SK-N-SH treated with all-trans-retinoic acid at 6 μM for 48 hours (cell line): Measurements from ENCODE around the gene NOXA1.

Experiments used
- ATAC-seq: fragments of 200-7000 bp; cut with Tn5 transposase; 3 replicates; pipeline ENCODE4 v1.9.1; 2020; ENCODE audit warnings: mild to moderate bottlenecking, moderate library complexity
- ARNTL ChIP-seq: fragments of 450-650 bp; formaldehyde crosslinking; IDR thresholded peaks from 2 replicates; pipeline ENCODE4 v1.5.0; 2020; ENCODE audit warnings: low read depth, mild to moderate bottlenecking, moderate library complexity, borderline replicate concordance
- BACH2 ChIP-seq: fragments of 250-450 bp; sonication (Bioruptor Pico); IDR thresholded peaks from 2 replicates; pipeline ENCODE4 v1.9.0; 2021; ENCODE audit warnings: mild to moderate bottlenecking, borderline replicate concordance
- CSDC2 ChIP-seq: fragments of 250-450 bp; sonication (Bioruptor Pico); IDR thresholded peaks from 2 replicates; pipeline ENCODE4 v1.5.0; 2020; ENCODE audit warnings: mild to moderate bottlenecking, moderate library complexity
- ESRRG ChIP-seq: fragments of 250-450 bp; sonication (Bioruptor Pico); IDR thresholded peaks from 2 replicates; pipeline ENCODE4 v1.6.1; 2021; ENCODE audit warnings: mild to moderate bottlenecking
- GLIS3 ChIP-seq: fragments of 250-450 bp; sonication (Bioruptor Pico); IDR thresholded peaks from 2 replicates; pipeline ENCODE4 v1.5.0; 2020; ENCODE audit warnings: mild to moderate bottlenecking, moderate library complexity
- ISL1 ChIP-seq: fragments of 250-450 bp; sonication (Bioruptor Pico); IDR thresholded peaks from 2 replicates; pipeline ENCODE4 v2.1.2; 2022; ENCODE audit warnings: mild to moderate bottlenecking, moderate library complexity
- OSR1 ChIP-seq: fragments of 250-450 bp; sonication (Bioruptor Pico); IDR thresholded peaks from 2 replicates; pipeline ENCODE4 v1.8.0; 2022; ENCODE audit warnings: moderate library complexity, mild to moderate bottlenecking, inconsistent platforms
- RARB ChIP-seq: fragments of 250-450 bp; sonication (Bioruptor Pico); IDR thresholded peaks from 2 replicates; pipeline ENCODE4 v1.8.0; 2021; ENCODE audit warnings: mild to moderate bottlenecking, moderate library complexity
- TCF4 ChIP-seq: fragments of 250-450 bp; sonication (Bioruptor Pico); IDR thresholded peaks from 2 replicates; pipeline ENCODE4 v1.8.0; 2021; ENCODE audit warnings: mild to moderate bottlenecking, moderate library complexity, borderline replicate concordance
- TOX ChIP-seq: fragments of 250-450 bp; sonication (Bioruptor Pico); IDR thresholded peaks from 2 replicates; pipeline ENCODE4 v1.8.0; 2021; ENCODE audit warnings: mild to moderate bottlenecking, moderate library complexity, borderline replicate concordance
- ZFP30 ChIP-seq: fragments of 450-650 bp; formaldehyde crosslinking; IDR thresholded peaks from 2 replicates; pipeline ENCODE4 v1.5.0; 2022; ENCODE audit warnings: mild to moderate bottlenecking, moderate library complexity
- ZNF565 ChIP-seq: fragments of 450-650 bp; formaldehyde crosslinking; conservative IDR thresholded peaks from 2 replicates; pipeline ENCODE4 v1.5.0; 2020; ENCODE audit warnings: low read depth, mild to moderate bottlenecking, moderate library complexity
- ZNF70 ChIP-seq: fragments of 450-650 bp; formaldehyde crosslinking; IDR thresholded peaks from 2 replicates; pipeline ENCODE4 v1.5.0; 2020; ENCODE audit warnings: mild to moderate bottlenecking, moderate library complexity
- ZNF8 ChIP-seq: fragments of 450-650 bp; formaldehyde crosslinking; IDR thresholded peaks from 2 replicates; pipeline ENCODE4 v1.5.0; 2020; ENCODE audit warnings: mild to moderate bottlenecking, moderate library complexity
- TF ChIP-seq, protein P1 (sequence below): fragments of 250-450 bp; sonication (Bioruptor Pico); IDR thresholded peaks from 2 replicates; pipeline ENCODE4 v1.8.0; 2021; ENCODE audit warnings: low read depth, mild to moderate bottlenecking, moderate library complexity, borderline replicate concordance
- TF ChIP-seq, protein P2 (sequence below): fragments of 250-450 bp; sonication (Bioruptor Pico); IDR thresholded peaks from 2 replicates; pipeline ENCODE4 v1.5.0; 2020; ENCODE audit warnings: mild to moderate bottlenecking, moderate library complexity
- TF ChIP-seq, protein P3 (sequence below): fragments of 250-450 bp; sonication (Bioruptor Pico); IDR thresholded peaks from 2 replicates; pipeline ENCODE4 v1.5.1; 2021; ENCODE audit warnings: mild to moderate bottlenecking, moderate library complexity

NOXA1 gene

DNA sequence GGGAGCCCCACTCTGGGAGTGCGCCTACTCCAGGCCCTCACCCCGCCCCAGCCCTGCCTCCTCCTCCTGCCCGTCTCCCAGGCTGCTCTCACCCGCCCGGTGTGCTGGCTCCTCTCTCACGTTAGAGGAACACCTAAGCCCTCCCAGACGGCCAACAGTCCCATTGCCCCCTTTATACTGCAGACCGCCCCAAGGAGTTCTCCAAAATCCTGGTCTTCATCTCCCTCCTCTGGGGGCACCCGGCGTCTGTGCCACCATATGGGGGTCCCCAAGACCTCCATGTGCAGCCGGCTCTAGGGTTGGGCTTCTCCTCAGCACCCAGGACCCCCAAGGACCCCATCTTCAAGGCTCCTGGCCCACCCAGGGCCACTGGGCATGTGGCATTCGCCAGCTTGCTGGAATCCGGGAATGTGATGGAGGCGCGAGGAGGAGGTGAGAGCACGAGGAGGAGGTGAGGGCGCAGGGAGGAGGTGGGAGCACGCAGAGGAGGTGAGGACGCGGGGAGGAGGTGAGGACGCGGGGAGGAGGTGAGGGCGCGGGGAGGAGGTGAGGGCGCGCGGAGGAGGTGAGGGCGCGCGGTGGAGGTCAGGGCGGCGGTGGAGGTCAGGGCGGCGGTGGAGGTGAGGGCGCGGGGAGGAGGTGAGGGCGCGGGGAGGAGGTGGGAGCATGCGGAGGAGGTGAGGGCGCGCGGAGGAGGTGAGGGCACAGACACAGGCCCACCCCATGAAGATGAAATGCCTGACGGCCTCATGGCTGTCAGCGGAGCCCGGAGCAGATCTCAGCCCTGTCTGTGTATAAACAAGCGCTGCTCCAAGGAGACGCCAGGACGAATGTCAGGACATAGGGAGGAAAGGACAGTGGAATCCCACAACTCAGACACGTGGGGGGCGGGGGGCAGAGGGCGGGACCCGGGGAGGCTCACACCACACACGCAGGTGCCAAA is 41.4 kb upstream of the NOXA1 start:
- no peak for ATAC-seq
- no peak for TF ChIP-seq RARB (CRISPR knock-in tag)
- no peak for TF ChIP-seq ISL1
- no peak for TF ChIP-seq ESRRG (CRISPR knock-in tag)
- no peak for TF ChIP-seq BACH2 (CRISPR knock-in tag)
- no peak for TF ChIP-seq TOX (CRISPR knock-in tag)
- no peak for TF ChIP-seq ZNF565 (CRISPR knock-in tag)
- TF ChIP-seq, protein P1, sequence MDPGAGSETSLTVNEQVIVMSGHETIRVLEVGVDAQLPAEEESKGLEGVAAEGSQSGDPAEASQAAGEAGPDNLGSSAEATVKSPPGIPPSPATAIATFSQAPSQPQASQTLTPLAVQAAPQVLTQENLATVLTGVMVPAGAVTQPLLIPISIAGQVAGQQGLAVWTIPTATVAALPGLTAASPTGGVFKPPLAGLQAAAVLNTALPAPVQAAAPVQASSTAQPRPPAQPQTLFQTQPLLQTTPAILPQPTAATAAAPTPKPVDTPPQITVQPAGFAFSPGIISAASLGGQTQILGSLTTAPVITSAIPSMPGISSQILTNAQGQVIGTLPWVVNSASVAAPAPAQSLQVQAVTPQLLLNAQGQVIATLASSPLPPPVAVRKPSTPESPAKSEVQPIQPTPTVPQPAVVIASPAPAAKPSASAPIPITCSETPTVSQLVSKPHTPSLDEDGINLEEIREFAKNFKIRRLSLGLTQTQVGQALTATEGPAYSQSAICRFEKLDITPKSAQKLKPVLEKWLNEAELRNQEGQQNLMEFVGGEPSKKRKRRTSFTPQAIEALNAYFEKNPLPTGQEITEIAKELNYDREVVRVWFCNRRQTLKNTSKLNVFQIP (CRISPR knock-in tag): no peak

DNA sequence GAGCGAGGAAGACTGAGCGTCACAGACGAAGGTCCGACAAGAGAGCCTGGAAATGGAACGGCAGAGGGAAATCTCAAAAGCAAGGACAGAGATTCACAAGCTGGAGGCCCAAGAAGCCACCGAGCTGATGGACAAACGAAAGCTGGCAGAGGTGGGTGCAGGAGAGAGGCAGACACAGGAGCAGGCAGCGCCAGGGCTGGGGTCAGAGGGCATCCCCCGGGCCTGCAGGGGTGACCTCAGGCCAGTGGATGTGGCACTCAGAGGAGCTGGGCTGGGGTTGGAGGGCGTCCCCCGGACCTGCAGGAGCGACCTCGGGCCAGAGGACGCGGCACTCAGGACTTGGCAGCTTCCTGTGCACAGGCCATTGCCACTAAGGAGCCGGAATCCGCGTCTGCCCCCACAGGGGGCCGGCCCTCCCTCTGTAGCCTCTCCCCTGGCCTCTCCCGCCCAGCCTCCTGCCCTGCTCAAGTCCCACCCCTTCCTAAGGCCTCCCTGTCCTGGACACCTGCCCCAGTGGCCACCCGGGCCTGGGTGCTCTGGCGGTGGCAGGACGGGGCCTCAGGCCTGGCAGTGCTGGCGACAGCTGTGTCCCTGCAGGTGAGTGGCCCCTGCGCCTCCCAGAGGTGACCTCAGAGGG is 40.6 kb upstream of the NOXA1 start:
- peak; percentile 11; the same call in 2 of the 3 replicates for ATAC-seq

DNA sequence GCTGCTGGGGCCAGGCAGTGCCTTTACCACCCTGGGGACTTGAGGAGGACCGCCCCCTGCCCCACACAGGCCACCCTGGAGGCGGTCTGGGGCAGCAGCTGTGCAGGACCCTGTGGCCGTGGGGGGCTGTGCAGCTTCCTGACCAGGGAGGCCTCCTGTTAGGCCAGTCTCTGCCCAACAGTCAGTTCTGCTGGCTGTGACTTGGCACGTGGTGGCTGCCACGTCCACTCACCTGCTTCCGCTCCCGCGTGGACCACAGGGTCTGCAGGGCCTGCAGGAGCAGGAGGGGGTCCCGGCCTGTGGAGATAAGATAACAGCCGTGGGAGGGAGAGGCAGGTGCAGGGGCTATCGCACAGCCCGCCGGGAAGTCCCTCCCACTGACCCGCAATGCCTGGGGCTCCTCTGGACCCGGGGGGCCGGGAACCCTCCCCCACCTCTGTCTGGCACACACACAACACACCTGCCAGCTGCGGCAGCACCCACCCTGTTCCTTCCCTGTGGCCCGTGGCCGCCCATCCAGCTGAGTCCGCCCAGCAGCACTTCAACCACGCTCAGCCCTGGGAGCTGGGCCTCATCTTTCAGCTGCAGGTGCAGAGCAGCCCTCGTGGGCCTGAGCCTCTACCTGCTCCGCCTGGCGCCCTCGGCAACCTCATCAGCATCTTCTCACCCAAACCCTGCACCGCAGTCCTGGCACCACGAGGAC is 40.0 kb upstream of the NOXA1 start:
- TF ChIP-seq TOX (CRISPR knock-in tag) (no peak), TCF4 (CRISPR knock-in tag) (no peak), GLIS3 (CRISPR knock-in tag) (no peak), BACH2 (CRISPR knock-in tag) (no peak), ARNTL (CRISPR knock-in tag) (no peak)
- TF ChIP-seq, protein P2, sequence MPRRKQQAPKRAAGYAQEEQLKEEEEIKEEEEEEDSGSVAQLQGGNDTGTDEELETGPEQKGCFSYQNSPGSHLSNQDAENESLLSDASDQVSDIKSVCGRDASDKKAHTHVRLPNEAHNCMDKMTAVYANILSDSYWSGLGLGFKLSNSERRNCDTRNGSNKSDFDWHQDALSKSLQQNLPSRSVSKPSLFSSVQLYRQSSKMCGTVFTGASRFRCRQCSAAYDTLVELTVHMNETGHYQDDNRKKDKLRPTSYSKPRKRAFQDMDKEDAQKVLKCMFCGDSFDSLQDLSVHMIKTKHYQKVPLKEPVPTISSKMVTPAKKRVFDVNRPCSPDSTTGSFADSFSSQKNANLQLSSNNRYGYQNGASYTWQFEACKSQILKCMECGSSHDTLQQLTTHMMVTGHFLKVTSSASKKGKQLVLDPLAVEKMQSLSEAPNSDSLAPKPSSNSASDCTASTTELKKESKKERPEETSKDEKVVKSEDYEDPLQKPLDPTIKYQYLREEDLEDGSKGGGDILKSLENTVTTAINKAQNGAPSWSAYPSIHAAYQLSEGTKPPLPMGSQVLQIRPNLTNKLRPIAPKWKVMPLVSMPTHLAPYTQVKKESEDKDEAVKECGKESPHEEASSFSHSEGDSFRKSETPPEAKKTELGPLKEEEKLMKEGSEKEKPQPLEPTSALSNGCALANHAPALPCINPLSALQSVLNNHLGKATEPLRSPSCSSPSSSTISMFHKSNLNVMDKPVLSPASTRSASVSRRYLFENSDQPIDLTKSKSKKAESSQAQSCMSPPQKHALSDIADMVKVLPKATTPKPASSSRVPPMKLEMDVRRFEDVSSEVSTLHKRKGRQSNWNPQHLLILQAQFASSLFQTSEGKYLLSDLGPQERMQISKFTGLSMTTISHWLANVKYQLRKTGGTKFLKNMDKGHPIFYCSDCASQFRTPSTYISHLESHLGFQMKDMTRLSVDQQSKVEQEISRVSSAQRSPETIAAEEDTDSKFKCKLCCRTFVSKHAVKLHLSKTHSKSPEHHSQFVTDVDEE (CRISPR knock-in tag): no peak
- ATAC-seq: no peak; the same call in 2 of the 3 replicates

More for the DNA sequence above, 40.6 kb upstream of the NOXA1 start:
- TF ChIP-seq, protein P2 (CRISPR knock-in tag): no peak
- TF ChIP-seq ZNF8 (CRISPR knock-in tag) (no peak), ESRRG (CRISPR knock-in tag) (no peak), CSDC2 (CRISPR knock-in tag) (no peak), ZNF70 (CRISPR knock-in tag) (no peak), OSR1 (CRISPR knock-in tag) (no peak), ZFP30 (CRISPR knock-in tag) (no peak), GLIS3 (CRISPR knock-in tag) (no peak)
- TF ChIP-seq, protein P3, sequence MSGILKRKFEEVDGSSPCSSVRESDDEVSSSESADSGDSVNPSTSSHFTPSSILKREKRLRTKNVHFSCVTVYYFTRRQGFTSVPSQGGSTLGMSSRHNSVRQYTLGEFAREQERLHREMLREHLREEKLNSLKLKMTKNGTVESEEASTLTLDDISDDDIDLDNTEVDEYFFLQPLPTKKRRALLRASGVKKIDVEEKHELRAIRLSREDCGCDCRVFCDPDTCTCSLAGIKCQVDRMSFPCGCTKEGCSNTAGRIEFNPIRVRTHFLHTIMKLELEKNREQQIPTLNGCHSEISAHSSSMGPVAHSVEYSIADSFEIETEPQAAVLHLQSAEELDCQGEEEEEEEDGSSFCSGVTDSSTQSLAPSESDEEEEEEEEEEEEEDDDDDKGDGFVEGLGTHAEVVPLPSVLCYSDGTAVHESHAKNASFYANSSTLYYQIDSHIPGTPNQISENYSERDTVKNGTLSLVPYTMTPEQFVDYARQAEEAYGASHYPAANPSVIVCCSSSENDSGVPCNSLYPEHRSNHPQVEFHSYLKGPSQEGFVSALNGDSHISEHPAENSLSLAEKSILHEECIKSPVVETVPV (CRISPR knock-in tag): no peak
